GM19395 (cell line): Measurements from ENCODE around the gene BRPF1.

Source experiments
- ATAC-seq: cut with Tn5 transposase; IDR thresholded peaks from one replicate; pipeline ENCODE4 v1.9.1; 2021; ENCODE audit warnings: mild to moderate bottlenecking, moderate library complexity; ENCODE audit not compliant: unreplicated experiment

The BRPF1 gene

GRCh38 chr3:9732080-9732739 is 675 bp downstream of the BRPF1 start:
- peak; percentile 11 for ATAC-seq

- no peak for ATAC-seq
Measured at GRCh38 chr3:9732740-9733115, 1.2 kb downstream of the BRPF1 start.

GRCh38 chr3:9736831-9737230 is 5.3 kb downstream of the BRPF1 start:
- no peak for ATAC-seq

- no peak for ATAC-seq
Measured at GRCh38 chr3:9739181-9739580, 7.6 kb downstream of the BRPF1 start.

GRCh38 chr3:9742560-9742959 is 11.0 kb downstream of the BRPF1 start:
- no peak for ATAC-seq

GRCh38 chr3:9743548-9743947 is 12.0 kb downstream of the BRPF1 start:
- no peak for ATAC-seq

GRCh38 chr3:9744162-9744561 is 12.6 kb downstream of the BRPF1 start:
- no peak for ATAC-seq

- ATAC-seq, result no peak
Measured at GRCh38 chr3:9745521-9745920, 14.0 kb downstream of the BRPF1 start.

GRCh38 chr3:9746330-9746729 is 14.8 kb downstream of the BRPF1 start:
- no peak for ATAC-seq

GRCh38 chr3:9747267-9747666 is 15.7 kb downstream of the BRPF1 start:
- no peak for ATAC-seq

GRCh38 chr3:9748031-9748430 is 16.5 kb downstream of the BRPF1 start:
- no peak for ATAC-seq

- ATAC-seq, result no peak
Measured at GRCh38 chr3:9749296-9749644, 17.7 kb downstream of the BRPF1 start.

GRCh38 chr3:9749645-9750555 is 18.4 kb downstream of the BRPF1 start, which contains the start of gene OGG1:
Gene OGG1 (plus strand): TSS chr3:9749952. CDS start chr3:9750287, 335 bp downstream.
- ATAC-seq, result peak; percentile 94

GRCh38 chr3:9750556-9751411 is 19.2 kb downstream of the BRPF1 start:
- no peak for ATAC-seq

- no peak for ATAC-seq
Measured at GRCh38 chr3:9754678-9755077, 23.1 kb downstream of the BRPF1 start.

- ATAC-seq, result no peak
Measured at GRCh38 chr3:9757427-9757826, 25.9 kb downstream of the BRPF1 start.

GRCh38 chr3:9760779-9761505 is 29.4 kb downstream of the BRPF1 start:
- no peak for ATAC-seq

GRCh38 chr3:9761919-9762318 is 30.4 kb downstream of the BRPF1 start:
- no peak for ATAC-seq

- no peak for ATAC-seq
Measured at GRCh38 chr3:9762871-9763270, 31.3 kb downstream of the BRPF1 start.

GRCh38 chr3:9765865-9766264 is 34.3 kb downstream of the BRPF1 start:
- ATAC-seq, result no peak

- ATAC-seq, result no peak
Measured at GRCh38 chr3:9767418-9767817, 35.9 kb downstream of the BRPF1 start.
